NCI-H748 treated with DMSO at 0.1 percent for 48 hours (cell line): Measurements from ENCODE around the gene NF2.
A peak's percentile ranks its signal among the peaks of the same experiment; 100 is the strongest.
"Not testable (repeated sequence)": the region's sequence is repeated elsewhere in the genome, so short reads cannot be mapped to it uniquely, and the experiment has no call there.

ENCODE experiments used
- DNase-seq: peaks from one replicate; lab custom pipeline; 2025; lab: John Stamatoyannopoulos, UW

Gene NF2

GRCh38 chr22:29596408-29596807 lies 7.0 kb upstream of the NF2 start:
- no peak for DNase-seq

- DNase-seq: not testable (repeated sequence)
Measured at GRCh38 chr22:29597871-29598683, 5.4 kb upstream of the NF2 start.

- DNase-seq: no peak
Measured at GRCh38 chr22:29598684-29599020, 4.8 kb upstream of the NF2 start.

- no peak for DNase-seq
Measured at GRCh38 chr22:29604076-29604360, 585 bp downstream of the NF2 start.

- no peak for DNase-seq
Measured at GRCh38 chr22:29605527-29605850, 2.1 kb downstream of the NF2 start.

- DNase-seq: no peak
Measured at GRCh38 chr22:29606320-29606719, 2.9 kb downstream of the NF2 start.

- no peak for DNase-seq
Measured at GRCh38 chr22:29607426-29607825, 4.0 kb downstream of the NF2 start.

- no peak for DNase-seq
Measured at GRCh38 chr22:29609139-29609538, 5.7 kb downstream of the NF2 start.

GRCh38 chr22:29610780-29611179 lies 7.3 kb downstream of the NF2 start:
- DNase-seq: no peak

GRCh38 chr22:29615705-29616327 lies 12.4 kb downstream of the NF2 start:
- DNase-seq: no peak

GRCh38 chr22:29617922-29618629 lies 14.6 kb downstream of the NF2 start:
- DNase-seq: peak; percentile 7

GRCh38 chr22:29621761-29622526 lies 18.5 kb downstream of the NF2 start:
- no peak for DNase-seq

GRCh38 chr22:29623059-29623458 lies 19.6 kb downstream of the NF2 start:
- no peak for DNase-seq

- no peak for DNase-seq
Measured at GRCh38 chr22:29623553-29624169, 20.2 kb downstream of the NF2 start.

- no peak for DNase-seq
Measured at GRCh38 chr22:29625090-29625825, 21.8 kb downstream of the NF2 start.

- DNase-seq: no peak
Measured at GRCh38 chr22:29626497-29627195, 23.2 kb downstream of the NF2 start.

GRCh38 chr22:29627196-29627535 lies 23.7 kb downstream of the NF2 start:
- no peak for DNase-seq

- DNase-seq: no peak
Measured at GRCh38 chr22:29628996-29629902, 25.8 kb downstream of the NF2 start.

- no peak for DNase-seq
Measured at GRCh38 chr22:29629903-29630516, 26.6 kb downstream of the NF2 start.

GRCh38 chr22:29630987-29631386 lies 27.6 kb downstream of the NF2 start:
- no peak for DNase-seq
